Mesendoderm (in vitro differentiated cells): Measurements from ENCODE around the gene LSM14A.

Source experiments
- DNase-seq: peaks from one replicate; pipeline ENCODE4 v3.0.0; 2013
- H2AK5ac ChIP-seq: 2 replicates; pipeline ENCODE4 v1.6.1; 2013; ENCODE audit warnings: low read length, inconsistent platforms
- H2BK120ac ChIP-seq: 2 replicates; pipeline ENCODE4 v1.6.1; 2013; ENCODE audit warnings: low read depth, mild to moderate bottlenecking, low read length, moderate library complexity, mixed read lengths
- H2BK15ac ChIP-seq: replicated peaks from 2 replicates; pipeline ENCODE4 v1.6.1; 2013; ENCODE audit warnings: low read depth, mild to moderate bottlenecking, moderate library complexity
- H2BK5ac ChIP-seq: 2 replicates; pipeline ENCODE4 v1.6.1; 2013; ENCODE audit warnings: low read length, inconsistent platforms
- H3K18ac ChIP-seq: 2 replicates; pipeline ENCODE4 v1.6.1; 2013; ENCODE audit warnings: mild to moderate bottlenecking, low read length, mixed read lengths
- H3K23ac ChIP-seq: one replicate; pipeline ENCODE4 v1.6.1; 2013; ENCODE audit warnings: low read length
- H3K27ac ChIP-seq: 2 replicates; pipeline ENCODE4 v1.5.1; 2013; ENCODE audit warnings: low read depth, mild to moderate bottlenecking, inconsistent platforms, low read length, moderate library complexity
- H3K27me3 ChIP-seq: 2 replicates; pipeline ENCODE4 v1.6.1; 2013; ENCODE audit warnings: low read length, control low read depth, mild to moderate bottlenecking, inconsistent platforms; ENCODE audit not compliant: insufficient read depth, poor library complexity
- H3K36me3 ChIP-seq: 2 replicates; pipeline ENCODE4 v1.6.1; 2013; ENCODE audit warnings: low read length, inconsistent platforms; ENCODE audit not compliant: control insufficient read depth, insufficient read depth
- H3K4ac ChIP-seq: one replicate; pipeline ENCODE4 v1.6.1; 2013; ENCODE audit warnings: low read depth, mild to moderate bottlenecking, low read length, moderate library complexity
- H3K4me1 ChIP-seq: 2 replicates; pipeline ENCODE4 v1.6.1; 2013; ENCODE audit warnings: low read depth, low read length, inconsistent platforms; ENCODE audit not compliant: control insufficient read depth
- H3K4me2 ChIP-seq: 2 replicates; pipeline ENCODE4 v1.6.1; 2013; ENCODE audit warnings: low read length
- H3K4me3 ChIP-seq: 2 replicates; pipeline ENCODE4 v1.5.1; 2013; ENCODE audit warnings: mild to moderate bottlenecking, low read length
- H3K56ac ChIP-seq: one replicate; pipeline ENCODE4 v1.6.1; 2013; ENCODE audit warnings: low read length
- H3K79me1 ChIP-seq: 2 replicates; pipeline ENCODE4 v1.6.1; 2013; ENCODE audit warnings: low read length, inconsistent platforms
- H3K79me2 ChIP-seq: 2 replicates; pipeline ENCODE4 v1.6.1; 2013; ENCODE audit warnings: mild to moderate bottlenecking, low read length; ENCODE audit not compliant: control insufficient read depth, insufficient read depth
- H3K9ac ChIP-seq: 2 replicates; pipeline ENCODE4 v1.6.1; 2013; ENCODE audit warnings: low read length, inconsistent platforms
- H4K5ac ChIP-seq: one replicate; pipeline ENCODE4 v1.6.1; 2013; ENCODE audit warnings: low read length
- H4K8ac ChIP-seq: one replicate; pipeline ENCODE4 v1.6.1; 2013; ENCODE audit warnings: low read depth, mild to moderate bottlenecking, control low read depth, low read length, moderate library complexity
- WGBS: extraction: QIAGEN DNeasy Blood & Tissue Kit; methylation state at CpG from one replicate; pipeline ENCODE4 v1.1.7; 2013; ENCODE audit warnings: low lambda C conversion rate, missing lambda C conversion rate; ENCODE audit not compliant: insufficient coverage; ENCODE audit errors: extremely low coverage; 5-methylcytosine and 5-hydroxymethylcytosine counted together

LSM14A gene

DNA sequence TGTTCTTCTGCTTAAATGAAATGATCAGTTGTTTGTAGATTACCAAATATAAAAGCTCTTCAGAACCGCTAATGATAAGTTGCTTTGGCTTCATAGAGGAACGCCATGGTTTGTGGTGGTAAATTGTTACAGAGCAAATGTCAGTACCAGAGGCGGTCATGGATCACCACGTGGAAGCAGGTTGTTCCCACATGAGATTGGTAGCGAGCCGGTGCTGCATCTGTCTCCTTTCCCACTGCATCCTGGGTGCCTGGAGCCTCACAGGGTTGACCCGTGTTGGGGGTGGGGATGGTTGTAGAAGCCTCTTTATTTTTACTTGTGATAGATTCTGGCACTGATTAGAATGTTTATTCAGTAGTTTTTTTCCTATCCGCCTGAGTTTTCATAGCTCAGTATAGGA, 96.8 kb downstream of the LSM14A start:
- H2AK5ac ChIP-seq: no peak overlapping the region
- H3K4ac ChIP-seq: no peak overlapping the region
- H4K5ac ChIP-seq: no peak overlapping the region
- no peak overlapping the region for H2BK15ac ChIP-seq
- no peak for DNase-seq
- no peak overlapping the region for H2BK120ac ChIP-seq
- H3K79me1 ChIP-seq: peaks cover 14% of the 10 kb centered on the region
- H3K4me3 ChIP-seq: no peak overlapping the region
- H3K23ac ChIP-seq: no peak overlapping the region
- H3K27ac ChIP-seq: no peak overlapping the region
- H3K4me1 ChIP-seq: peaks cover 9% of the 10 kb centered on the region
- H3K56ac ChIP-seq: peak overlapping the region; percentile 10
- no peaks in the 10 kb centered on the region for H3K27me3 ChIP-seq
- no peak overlapping the region for H3K9ac ChIP-seq
- H3K18ac ChIP-seq: no peak overlapping the region
- H4K8ac ChIP-seq: no peak overlapping the region
- no peaks in the 10 kb centered on the region for H3K36me3 ChIP-seq
- WGBS: no CpG with 5 or more reads among the region's 8 CpGs
- H3K79me2 ChIP-seq: peaks cover 5% of the 10 kb centered on the region
- H2BK5ac ChIP-seq: no peak overlapping the region
- no peak overlapping the region for H3K4me2 ChIP-seq

DNA sequence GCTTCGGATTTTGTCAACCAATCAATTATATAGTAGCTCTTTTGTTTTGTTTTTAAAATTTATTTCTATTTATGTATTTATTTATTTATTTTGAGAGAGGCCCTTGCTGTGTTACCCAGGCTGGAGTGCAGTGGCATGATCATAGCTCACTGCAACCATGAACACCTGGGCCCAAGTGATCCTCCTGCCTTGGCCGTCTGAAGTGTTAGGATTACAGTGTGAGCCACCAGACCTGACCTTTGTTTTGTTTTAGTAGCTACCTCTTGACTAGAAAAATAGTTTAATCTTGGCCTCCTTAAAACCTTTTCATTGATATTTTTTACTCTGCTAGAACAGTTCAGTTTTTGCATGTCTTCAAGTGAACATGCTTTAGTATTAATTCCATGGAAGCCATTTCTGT, 97.2 kb downstream of the LSM14A start:
- H2BK120ac ChIP-seq: no peak overlapping the region
- no peak overlapping the region for H2BK5ac ChIP-seq
- no peak overlapping the region for H3K18ac ChIP-seq
- peaks cover 9% of the 10 kb centered on the region for H3K4me1 ChIP-seq
- H4K5ac ChIP-seq: no peak overlapping the region
- H3K4ac ChIP-seq: no peak overlapping the region
- peaks cover 12% of the 10 kb centered on the region for H3K79me1 ChIP-seq
- no peak overlapping the region for H3K4me2 ChIP-seq
- H3K23ac ChIP-seq: no peak overlapping the region
- H3K27me3 ChIP-seq: no peaks in the 10 kb centered on the region
- H3K79me2 ChIP-seq: peaks cover 5% of the 10 kb centered on the region
- peak overlapping the region; percentile 86 for H3K56ac ChIP-seq
- no peak overlapping the region for H3K4me3 ChIP-seq
- no peak overlapping the region for H3K9ac ChIP-seq
- no peaks in the 10 kb centered on the region for H3K36me3 ChIP-seq
- no peak overlapping the region for H2BK15ac ChIP-seq
- no peak overlapping the region for H4K8ac ChIP-seq
- no CpG with 5 or more reads among the region's 2 CpGs for WGBS
- peak overlapping the region; percentile 57 for H3K27ac ChIP-seq
- no peak overlapping the region for H2AK5ac ChIP-seq
- no peak for DNase-seq

DNA sequence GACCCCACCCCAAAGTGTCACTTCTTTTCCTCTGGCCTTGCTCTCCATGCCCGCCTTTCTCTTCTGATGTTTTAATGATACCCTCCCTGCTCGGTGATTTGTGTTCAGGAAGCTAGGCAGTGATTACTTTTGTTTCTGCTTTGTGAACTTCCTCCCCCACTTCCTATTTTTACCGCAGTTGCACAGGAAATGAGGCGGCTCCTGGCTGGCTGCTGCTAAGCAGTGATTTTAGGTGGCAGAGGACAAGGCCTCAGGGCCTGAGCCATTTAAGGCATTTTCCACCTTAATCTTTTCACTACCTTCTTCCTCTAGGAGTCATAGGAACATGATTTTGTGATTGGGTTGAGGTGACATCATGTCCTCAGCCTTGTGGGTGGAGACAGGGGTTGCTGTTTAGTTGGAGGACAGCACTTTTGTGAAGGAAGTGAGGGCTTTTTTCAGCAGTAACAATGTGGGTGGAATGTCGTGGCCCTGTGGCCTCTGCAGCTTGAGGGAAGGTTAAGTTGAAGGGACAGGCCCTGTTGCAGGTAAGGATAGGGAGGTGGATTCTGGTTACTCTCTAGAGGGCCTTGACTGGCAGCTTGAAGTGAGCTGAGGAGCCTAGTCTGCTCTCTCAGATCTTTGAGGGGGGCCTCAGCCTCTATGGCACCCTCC, 97.8 kb downstream of the LSM14A start:
- peaks cover 5% of the 10 kb centered on the region for H3K79me2 ChIP-seq
- peaks cover 9% of the 10 kb centered on the region for H3K4me1 ChIP-seq
- peak overlapping the region; percentile 62 for H2BK5ac ChIP-seq
- H4K5ac ChIP-seq: peak overlapping the region; percentile 13
- peaks cover 12% of the 10 kb centered on the region for H3K79me1 ChIP-seq
- H3K4me3 ChIP-seq: no peak overlapping the region
- peak; percentile 98 for DNase-seq
- H3K9ac ChIP-seq: peak overlapping the region; percentile 54
- H3K4ac ChIP-seq: no peak overlapping the region
- peak overlapping the region; percentile 23 for H3K18ac ChIP-seq
- peak overlapping the region; percentile 70 for H3K23ac ChIP-seq
- no peak overlapping the region for H2BK120ac ChIP-seq
- no peak overlapping the region for H2AK5ac ChIP-seq
- H4K8ac ChIP-seq: no peak overlapping the region
- H3K27me3 ChIP-seq: no peaks in the 10 kb centered on the region
- H3K56ac ChIP-seq: peak overlapping the region; percentile 86
- no peaks in the 10 kb centered on the region for H3K36me3 ChIP-seq
- no peak overlapping the region for H2BK15ac ChIP-seq
- no peak overlapping the region for H3K4me2 ChIP-seq
- peak overlapping the region; percentile 69 for H3K27ac ChIP-seq
- WGBS: no CpG with 5 or more reads among the region's 5 CpGs

DNA sequence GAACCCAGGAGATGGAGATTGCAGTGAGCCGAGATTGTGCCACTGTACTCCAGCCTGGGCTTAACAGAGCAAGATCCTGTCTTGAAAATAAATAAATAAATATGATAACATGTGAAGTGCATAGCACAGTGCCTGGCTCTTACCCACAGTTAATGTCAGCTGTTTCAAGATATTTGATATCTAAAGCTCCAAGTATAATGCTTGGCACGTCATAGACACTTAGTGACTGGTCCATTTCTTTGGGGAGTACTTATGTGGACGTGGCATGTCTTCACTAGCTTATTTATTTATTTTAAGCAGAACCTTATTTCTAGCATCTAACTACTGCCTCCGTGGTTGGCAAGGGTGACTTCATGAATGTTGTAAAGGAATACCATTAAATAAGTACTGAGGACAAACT, 100.8 kb downstream of the LSM14A start:
- Histone ChIP-seq H4K8ac (no peak overlapping the region), H3K4ac (no peak overlapping the region), H3K79me2 (peaks cover 4% of the 10 kb centered on the region), H3K27ac (no peak overlapping the region), H3K4me3 (no peak overlapping the region), H2BK120ac (no peak overlapping the region), H3K9ac (no peak overlapping the region), H3K56ac (no peak overlapping the region), H4K5ac (no peak overlapping the region), H3K4me2 (no peak overlapping the region), H3K36me3 (no peaks in the 10 kb centered on the region), H3K79me1 (peaks cover 10% of the 10 kb centered on the region), H3K4me1 (peaks cover 9% of the 10 kb centered on the region), H2BK5ac (no peak overlapping the region), H2BK15ac (no peak overlapping the region), H3K23ac (no peak overlapping the region), H3K27me3 (no peaks in the 10 kb centered on the region), H3K18ac (no peak overlapping the region), H2AK5ac (no peak overlapping the region)
- WGBS: no CpG with 5 or more reads among the region's 4 CpGs
- DNase-seq: no peak

DNA sequence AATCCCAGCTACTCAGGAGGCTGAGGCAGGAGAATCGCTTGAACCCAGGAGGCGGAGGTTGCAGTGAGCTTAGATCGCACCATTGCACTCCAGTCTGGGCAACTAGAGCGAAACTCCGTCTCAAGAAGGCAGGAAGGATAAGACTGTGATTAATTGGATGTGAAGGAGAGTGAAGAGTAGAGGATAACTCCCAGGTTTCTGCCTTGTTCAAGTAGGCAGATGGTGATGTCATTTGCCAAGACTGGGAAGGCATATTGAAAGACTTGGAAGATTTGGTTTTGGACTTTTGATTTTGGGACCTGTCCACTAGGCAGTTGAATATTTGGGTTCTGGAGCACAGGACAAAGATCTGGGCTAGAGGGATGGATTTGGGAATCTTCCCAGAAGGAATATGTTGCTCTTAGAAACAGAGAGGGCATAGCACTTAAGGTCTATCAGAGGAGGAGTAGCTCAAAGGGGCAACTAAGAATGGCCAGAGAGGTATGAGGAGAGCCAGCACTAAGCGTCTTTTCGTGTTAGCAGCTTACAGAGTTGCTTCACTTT, 102.1 kb downstream of the LSM14A start:
- Histone ChIP-seq H3K23ac (no peak overlapping the region), H3K79me1 (peaks cover 9% of the 10 kb centered on the region), H3K36me3 (no peaks in the 10 kb centered on the region), H2BK120ac (no peak overlapping the region), H3K9ac (no peak overlapping the region), H3K4me2 (no peak overlapping the region), H3K56ac (no peak overlapping the region), H3K27me3 (no peaks in the 10 kb centered on the region), H3K4me3 (no peak overlapping the region), H3K4me1 (peaks cover 9% of the 10 kb centered on the region), H4K5ac (no peak overlapping the region), H3K79me2 (peaks cover 2% of the 10 kb centered on the region), H3K4ac (no peak overlapping the region), H2AK5ac (no peak overlapping the region), H3K27ac (no peak overlapping the region), H3K18ac (no peak overlapping the region), H4K8ac (no peak overlapping the region), H2BK5ac (no peak overlapping the region), H2BK15ac (no peak overlapping the region)
- no peak for DNase-seq
- WGBS: no CpG with 5 or more reads among the region's 7 CpGs
